Measurements from ENCODE around the gene ANKFN1.
A peak's percentile ranks its signal among the peaks of the same experiment; 100 is the strongest.

ANKFN1 gene

GRCh38 chr17:56521414-56522141 is 368.3 kb downstream of the ANKFN1 start:
- DNase-seq = no peak

- no peak for DNase-seq
Measured at GRCh38 chr17:56523042-56523441, 369.8 kb downstream of the ANKFN1 start.

- no peak for DNase-seq
Measured at GRCh38 chr17:56528696-56529095, 375.4 kb downstream of the ANKFN1 start.

DNA sequence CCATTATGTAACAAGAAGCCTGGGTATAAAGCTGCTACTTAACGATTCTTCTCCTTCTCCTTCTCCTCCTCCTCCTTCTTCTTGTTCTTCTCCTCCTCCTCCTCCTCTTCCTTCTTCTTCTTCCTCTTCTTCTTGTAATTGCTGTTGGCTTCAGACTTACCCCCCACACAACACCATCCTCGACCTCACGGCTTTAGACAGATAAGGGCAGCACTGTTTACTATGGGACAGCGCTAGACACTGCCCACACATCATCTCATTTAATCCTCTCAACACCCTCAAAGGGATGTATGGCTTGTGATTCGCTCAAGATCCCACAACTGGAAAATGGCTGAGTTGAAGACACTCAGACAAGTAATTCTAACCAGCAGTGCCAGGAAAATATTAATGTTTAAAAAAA is 379.7 kb downstream of the ANKFN1 start:
- DNase-seq = no peak

DNA sequence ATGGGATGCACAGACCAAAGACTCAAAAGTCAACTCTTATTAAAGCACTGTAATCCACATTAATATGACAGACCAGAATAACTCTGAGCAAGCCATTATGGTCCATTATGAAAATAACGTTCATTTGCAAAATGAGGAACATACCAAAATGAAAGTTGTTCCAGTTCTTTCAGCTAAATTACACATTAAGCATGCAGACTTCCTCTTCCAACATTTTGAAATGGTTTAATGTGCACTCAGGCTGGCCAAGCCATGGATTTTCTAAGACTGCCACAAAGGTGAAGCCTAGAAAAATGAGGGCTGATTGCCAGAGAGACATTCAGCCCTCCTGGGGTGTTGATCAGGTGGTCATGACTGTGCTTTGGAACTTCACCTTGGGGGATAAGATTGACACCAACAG is 383.5 kb downstream of the ANKFN1 start:
- peak; percentile 29 to 35 for DNase-seq

DNA sequence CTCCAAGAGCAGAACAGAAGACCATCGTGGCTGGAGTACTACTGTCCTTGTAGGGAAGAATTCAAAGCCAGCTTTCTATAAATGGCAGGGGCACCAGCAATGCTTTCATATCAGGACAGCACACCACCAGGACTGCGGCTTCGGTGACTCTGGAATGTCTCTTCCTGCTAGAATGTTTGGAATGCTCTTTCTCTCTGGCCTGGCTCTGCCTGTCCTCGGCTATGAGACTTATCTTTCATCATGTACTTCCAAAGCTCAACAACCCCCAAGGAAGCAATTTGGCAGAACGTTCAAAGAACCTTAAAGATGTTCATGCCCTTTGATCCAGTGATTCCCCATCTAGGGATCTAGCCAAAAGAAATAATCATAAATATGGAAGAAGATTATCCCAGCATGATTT is 387.6 kb downstream of the ANKFN1 start:
- DNase-seq = no peak

- DNase-seq = no peak
Measured at GRCh38 chr17:56543280-56543679, 390.0 kb downstream of the ANKFN1 start.

- DNase-seq = no peak
Measured at GRCh38 chr17:56545106-56545505, 391.8 kb downstream of the ANKFN1 start.

DNA sequence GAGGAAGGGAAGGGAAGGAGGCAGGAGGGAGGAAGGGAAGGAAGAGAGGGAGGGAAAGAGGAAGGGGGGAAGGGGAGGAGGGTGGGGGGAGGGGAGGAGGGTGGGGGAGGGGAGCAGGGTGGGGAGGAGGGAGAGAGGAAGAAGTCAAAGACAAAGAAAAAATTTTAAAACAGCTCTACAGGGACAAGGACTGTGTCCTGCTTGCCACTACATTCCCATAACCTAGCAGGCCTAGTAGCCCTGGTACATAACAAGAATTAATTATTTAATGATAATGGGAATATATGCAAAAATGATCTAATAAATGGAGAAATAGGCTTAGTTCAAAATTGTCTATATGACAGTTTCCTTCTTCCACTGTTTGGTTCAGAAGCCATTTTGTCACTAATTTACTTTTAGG is 392.7 kb downstream of the ANKFN1 start:
- DNase-seq = no peak

DNA sequence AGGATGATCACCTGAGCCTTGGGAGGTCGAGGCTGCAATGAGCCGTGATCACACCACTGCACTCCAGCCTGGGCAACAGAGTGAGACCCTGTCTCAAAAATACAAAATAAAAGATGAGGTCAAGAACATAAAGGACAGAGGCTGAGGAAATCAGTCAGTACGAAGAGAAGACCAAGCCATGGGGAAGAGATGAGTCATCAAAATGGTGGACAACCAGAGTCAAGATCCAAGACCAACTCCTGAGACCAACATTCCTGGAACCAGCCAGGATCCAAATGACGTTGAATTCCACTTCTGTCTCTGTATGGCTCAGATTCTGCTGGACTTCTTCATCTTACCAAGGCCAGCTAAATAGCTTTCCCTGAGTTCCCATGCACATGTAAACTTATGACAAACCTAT is 395.4 kb downstream of the ANKFN1 start:
- DNase-seq = no peak

- no peak for DNase-seq
Measured at GRCh38 chr17:56549501-56549900, 396.2 kb downstream of the ANKFN1 start.

GRCh38 chr17:56557682-56558081 is 404.4 kb downstream of the ANKFN1 start:
- no peak for DNase-seq

DNA sequence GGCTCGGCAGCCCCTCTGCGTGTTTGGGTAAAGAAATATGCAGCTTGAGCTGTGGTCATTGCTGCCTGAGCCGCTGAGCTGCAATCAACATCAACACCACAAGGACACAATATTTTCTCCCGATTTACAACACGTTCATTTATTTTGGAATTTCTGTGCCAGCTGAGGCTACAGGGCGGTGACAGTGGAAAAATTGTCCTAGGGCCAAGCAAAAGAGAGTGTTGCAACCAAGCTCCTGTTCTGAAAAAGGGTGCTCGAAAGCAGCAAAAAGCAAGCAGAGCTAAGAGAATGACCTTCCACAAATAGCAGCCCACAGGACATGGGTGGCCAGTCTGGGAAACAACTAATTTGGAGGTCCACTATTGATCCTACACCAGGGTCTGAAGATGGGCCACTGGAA is 404.8 kb downstream of the ANKFN1 start:
- DNase-seq = no peak

All from inflammatory macrophage treated with lipopolysaccharide for 1 hour (primary cell).